GM21576 (cell line): ENCODE data around the gene TAS2R50.

Experiments
- ATAC-seq: cut with Tn5 transposase; IDR thresholded peaks from one replicate; pipeline ENCODE4 v1.9.1; 2021; ENCODE audit warnings: mild to moderate bottlenecking, moderate library complexity; ENCODE audit not compliant: unreplicated experiment

The TAS2R50 gene

DNA sequence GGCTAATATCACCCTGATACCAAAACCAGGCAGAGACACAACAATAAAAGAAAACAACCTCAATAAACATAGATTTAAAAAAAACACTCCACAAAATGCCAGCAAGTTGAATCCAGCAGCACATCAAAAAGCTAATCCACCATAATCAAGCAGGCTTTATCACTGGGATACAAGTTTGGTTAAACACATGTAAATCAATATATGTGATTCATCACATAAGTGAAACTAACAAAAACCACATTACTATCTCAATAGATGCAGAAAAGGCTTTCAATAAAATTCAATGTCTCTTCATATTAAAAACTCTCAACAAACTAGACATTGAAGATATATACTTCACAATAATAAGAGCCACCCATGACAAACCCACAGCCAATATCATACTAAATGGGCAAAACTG, 30.6 kb downstream of the TAS2R50 start:
- ATAC-seq, result no peak

DNA sequence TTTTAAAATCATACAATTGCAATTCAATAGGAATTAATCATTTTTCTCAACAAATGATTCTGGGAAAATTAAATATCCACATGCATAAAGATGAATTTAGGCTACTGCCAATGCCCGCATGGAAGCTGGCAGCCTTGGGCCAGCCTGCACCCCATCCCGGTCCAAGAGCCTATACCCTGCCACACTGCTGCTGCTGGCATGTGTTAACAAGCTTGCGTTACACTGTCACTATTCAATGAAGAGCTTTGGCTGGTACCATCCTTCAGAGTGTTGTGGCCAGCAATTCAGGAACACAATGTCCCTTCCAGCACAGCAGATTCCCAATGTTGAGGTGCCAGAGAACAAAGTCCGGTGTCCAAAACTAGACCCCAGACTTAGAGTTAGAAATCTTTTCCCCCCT, 34.1 kb downstream of the TAS2R50 start:
- ATAC-seq, result no peak

DNA sequence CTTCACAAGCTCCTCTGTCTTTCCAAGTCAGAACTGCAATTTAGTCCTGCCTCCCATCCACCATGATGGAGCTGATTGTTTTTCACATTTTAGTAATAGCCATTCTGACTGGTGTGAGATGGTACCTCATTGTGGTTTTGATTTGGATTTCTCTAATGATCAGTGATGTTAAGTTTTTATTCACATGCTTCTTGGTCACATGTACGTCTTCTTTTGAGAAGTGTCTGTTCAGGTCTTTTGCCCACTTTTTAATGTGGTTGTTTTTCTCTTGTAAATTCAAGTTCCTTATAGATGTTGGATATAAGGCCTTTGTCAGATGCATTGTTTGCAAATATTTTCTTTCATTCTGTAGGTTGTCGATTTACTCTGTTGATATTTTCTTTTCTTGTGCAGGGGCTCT, 43.5 kb downstream of the TAS2R50 start:
- no peak for ATAC-seq

DNA sequence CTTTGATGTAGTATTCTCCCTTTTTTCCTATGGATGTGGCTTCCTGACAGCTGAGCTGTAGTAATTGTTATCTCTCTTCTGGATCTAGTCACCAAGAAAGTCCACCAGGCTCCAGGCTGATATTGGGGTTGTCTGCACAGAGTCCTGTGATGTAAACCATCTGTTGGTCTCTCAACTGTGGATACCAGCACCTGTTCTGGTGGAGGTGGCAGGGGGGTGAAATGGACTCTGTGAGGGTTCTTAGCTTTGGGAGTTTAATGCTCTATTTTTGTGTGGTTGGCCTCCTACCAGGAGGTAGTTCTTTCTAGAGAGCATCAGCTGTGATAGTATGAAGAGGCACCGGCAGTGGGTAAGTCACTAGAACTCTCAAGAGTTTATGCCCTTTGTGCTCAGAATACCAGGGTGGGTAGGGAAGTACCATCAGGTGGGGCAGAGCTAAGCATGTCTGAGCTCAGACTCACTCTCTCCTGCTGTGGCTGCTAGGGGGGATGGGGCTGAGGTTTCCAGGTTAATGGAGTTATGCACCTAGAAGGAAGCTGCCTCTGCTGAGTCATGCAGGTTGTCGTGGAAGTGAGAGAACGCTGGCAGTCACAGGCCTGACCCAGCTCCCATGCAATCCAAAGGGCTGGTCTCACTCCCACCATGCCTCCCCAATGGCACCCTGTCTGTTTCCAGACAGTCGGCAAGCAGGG, 44.6 kb downstream of the TAS2R50 start:
- ATAC-seq, result no peak

DNA sequence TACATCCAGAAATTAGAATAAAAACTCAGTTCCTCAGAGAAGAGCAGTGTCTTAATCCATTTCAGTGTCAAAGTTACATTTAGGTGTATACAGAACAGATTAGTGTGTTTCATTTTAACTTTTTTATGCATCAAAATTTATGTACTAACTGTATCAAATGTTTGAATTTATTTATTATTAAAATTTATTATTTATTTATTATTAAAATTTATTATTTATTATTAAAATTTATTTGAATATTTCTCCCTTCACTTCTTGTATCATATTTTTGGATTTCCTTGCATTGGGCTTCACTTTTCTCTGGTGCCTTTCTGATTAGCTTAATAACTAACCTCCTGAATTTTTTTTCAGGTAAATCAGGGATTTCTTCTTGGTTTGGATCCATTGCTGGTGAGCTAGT, 45.3 kb downstream of the TAS2R50 start:
- ATAC-seq, result no peak

DNA sequence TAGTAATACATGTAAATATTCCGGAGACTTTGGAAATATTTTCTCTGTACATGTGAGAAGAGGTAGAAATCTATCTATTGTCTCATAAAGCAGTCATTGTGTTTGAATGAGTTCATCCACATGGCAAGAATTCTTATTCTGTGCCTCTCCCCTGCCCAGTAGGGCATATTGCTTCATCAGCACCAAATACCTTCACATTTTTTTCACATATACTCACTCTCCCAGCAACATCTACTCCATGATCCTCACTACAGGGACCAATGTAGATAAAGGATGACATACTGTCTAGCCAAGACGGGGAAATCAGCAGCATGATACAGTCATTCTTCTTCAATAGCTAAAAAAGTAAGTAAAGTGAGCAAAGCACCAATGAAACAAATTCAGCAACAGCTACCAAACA, 46.3 kb downstream of the TAS2R50 start:
- ATAC-seq, result no peak

DNA sequence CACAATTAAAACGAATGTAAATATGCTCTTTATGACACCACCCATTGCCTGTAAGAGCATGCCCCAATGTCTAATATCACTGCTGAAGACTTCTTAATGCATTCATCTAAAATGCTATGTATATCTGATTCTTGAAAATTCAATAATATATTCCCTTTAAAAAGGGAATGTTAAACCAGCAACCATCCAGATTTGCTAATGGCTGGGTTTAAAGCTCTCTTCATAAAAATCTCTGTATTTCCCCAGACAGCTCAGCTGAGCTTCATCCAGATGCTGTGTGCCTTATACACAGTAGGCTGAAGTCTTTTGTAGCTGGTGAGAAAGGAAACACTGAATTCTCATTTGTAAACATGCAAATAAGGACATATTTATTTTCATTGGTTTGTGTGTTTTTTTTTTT, 47.5 kb downstream of the TAS2R50 start, which contains the start of gene TAS2R14:
Gene TAS2R14, minus strand, starts transcription at position 101 of the 400 bp plus-strand sequence. Its CDS starts 56 bp downstream, at position 45.
- no peak for ATAC-seq

DNA sequence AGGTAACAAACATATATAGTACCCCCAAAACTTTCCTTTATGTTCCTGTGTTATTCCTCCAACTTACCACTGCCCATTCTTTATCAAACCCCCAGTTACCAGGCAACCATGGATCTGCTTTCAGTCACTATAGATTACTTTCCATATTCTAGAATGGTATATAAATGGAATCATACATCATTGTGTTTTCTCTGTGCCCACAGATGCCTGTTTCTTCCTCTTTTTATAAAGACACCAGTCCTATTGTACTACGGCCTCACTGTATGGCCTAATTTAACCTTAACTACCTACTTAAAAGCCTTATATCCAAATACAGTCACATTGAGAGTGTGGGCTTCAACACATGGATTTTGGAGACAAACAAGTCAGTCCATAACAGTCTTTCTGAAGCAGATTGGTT, 50.2 kb downstream of the TAS2R50 start:
- no peak for ATAC-seq
